Nephron (organoid): ENCODE data around the gene FUT3.
"Not testable (repeated sequence)": the region's sequence is repeated elsewhere in the genome, so short reads cannot be mapped to it uniquely, and the experiment has no call there.

Experiments
- H3K27ac Mint-ChIP-seq, 3 experiments: 2 replicates each; pipeline ENCODE4 v1.8.0; 2020; ENCODE audit warnings: mixed read lengths in 3 of 3, mild to moderate bottlenecking in 2 of 3, moderate library complexity in 1 of 3
- H3K27me3 Mint-ChIP-seq: 2 replicates; pipeline ENCODE4 v1.8.0; 2021; ENCODE audit warnings: low read depth, mild to moderate bottlenecking, moderate library complexity, mixed read lengths
- H3K36me3 Mint-ChIP-seq: 2 replicates; pipeline ENCODE4 v1.8.0; 2020; ENCODE audit warnings: low read depth, mixed read lengths
- H3K4me1 Mint-ChIP-seq: 2 replicates; pipeline ENCODE4 v1.8.0; 2020; ENCODE audit warnings: mixed read lengths
- H3K4me3 Mint-ChIP-seq, 3 experiments: 2 replicates each; pipeline ENCODE4 v1.8.0; 2020; ENCODE audit warnings: mild to moderate bottlenecking in 3 of 3, mixed read lengths in 3 of 3, moderate library complexity in 2 of 3
- H3K9me3 Mint-ChIP-seq: 2 replicates; pipeline ENCODE4 v1.8.0; 2020; ENCODE audit warnings: mixed read lengths
- TF ChIP-seq, protein P1 (sequence below), 3 experiments: fragments of 200-600 bp; sonication (generic); IDR thresholded peaks; one replicate each; pipeline ENCODE4 v1.5.0; 2021; ENCODE audit warnings: antibody characterized with exemption in 3 of 3; ENCODE audit not compliant: unreplicated experiment in 3 of 3

FUT3 gene

DNA sequence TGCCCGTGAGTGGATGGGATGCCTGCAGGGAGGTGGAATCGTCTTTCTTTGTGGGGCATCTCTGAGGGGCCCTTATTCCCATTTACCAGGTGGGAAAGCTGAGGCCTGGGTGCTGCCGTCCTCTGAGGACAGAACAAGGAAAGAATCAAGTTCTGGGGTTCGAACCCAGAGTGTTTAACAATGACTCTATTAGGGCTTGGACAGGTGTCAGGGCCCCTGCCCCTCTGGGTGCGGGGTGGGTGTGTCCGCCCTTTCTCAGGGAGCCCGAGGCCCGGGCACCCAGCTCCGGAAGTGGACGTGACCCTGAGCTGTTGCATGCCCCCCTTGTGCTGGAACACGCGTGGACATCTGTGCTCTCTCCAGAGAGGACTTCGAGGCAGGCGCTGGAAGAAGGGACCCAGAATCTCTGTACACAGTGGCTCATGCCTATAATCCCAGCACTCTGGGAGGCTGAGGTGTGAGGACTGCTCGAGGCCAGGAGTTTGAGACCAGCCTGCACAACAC, 41.6 kb upstream of the FUT3 start:
- H3K27ac Mint-ChIP-seq = no peak overlapping the region
- TF ChIP-seq, protein P1, sequence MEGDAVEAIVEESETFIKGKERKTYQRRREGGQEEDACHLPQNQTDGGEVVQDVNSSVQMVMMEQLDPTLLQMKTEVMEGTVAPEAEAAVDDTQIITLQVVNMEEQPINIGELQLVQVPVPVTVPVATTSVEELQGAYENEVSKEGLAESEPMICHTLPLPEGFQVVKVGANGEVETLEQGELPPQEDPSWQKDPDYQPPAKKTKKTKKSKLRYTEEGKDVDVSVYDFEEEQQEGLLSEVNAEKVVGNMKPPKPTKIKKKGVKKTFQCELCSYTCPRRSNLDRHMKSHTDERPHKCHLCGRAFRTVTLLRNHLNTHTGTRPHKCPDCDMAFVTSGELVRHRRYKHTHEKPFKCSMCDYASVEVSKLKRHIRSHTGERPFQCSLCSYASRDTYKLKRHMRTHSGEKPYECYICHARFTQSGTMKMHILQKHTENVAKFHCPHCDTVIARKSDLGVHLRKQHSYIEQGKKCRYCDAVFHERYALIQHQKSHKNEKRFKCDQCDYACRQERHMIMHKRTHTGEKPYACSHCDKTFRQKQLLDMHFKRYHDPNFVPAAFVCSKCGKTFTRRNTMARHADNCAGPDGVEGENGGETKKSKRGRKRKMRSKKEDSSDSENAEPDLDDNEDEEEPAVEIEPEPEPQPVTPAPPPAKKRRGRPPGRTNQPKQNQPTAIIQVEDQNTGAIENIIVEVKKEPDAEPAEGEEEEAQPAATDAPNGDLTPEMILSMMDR (IDR thresholded peaks at IDR 0.05; ENCODE audit: unreplicated experiment in 3 of 3) = peak in 1 of 3 experiments; percentile 24
- no peaks in the 10 kb centered on the region for H3K9me3 Mint-ChIP-seq
- peaks cover 3% of the 10 kb centered on the region for H3K27me3 Mint-ChIP-seq
- H3K4me1 Mint-ChIP-seq = no peaks in the 10 kb centered on the region
- peaks cover 3% of the 10 kb centered on the region for H3K36me3 Mint-ChIP-seq
- no peak overlapping the region for H3K4me3 Mint-ChIP-seq

DNA sequence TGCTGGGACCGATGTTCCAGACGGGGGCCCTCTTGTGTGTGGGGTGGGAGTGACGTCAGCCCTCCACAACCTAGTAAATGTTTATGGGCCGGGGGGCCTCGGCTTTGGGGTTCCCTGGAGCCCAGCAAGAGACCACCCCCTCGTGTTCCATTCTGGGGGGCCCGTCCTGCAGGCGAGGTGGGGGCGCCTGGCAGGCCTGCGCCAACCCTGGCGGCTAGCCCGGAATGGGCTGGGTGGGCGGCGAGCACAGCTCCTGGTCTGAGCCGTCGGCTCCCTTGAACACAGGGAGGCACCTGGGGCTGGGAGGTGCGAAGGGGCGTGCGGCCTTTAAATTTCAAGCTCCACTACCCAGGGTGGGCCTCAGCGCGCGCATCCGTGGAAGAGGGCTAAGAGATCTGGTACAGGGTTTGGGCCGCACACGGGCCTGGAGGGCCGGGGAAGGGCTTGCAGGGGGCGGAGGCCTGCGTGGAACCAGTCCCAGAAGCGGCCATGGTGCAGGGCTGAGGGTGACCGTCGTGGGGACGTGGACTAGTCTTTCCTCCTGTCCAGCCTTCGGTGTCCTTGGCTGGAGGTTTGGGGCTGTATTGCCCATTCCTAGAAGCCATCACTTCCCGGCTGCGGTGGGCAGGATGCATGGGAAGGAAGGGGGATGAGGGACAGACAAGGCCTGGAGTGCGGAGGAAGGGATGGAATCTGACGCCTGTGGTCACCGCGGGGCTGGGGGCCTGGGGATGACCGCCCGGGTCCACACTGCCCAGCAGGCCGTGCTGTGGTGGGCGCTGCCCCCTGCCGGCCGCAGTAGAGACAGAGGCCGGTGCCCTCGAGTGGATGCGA, 40.9 kb upstream of the FUT3 start:
- TF ChIP-seq, protein P1 (IDR thresholded peaks at IDR 0.05; ENCODE audit: unreplicated experiment in 3 of 3) = peak; percentile 73 to 78 (median 78)
- no peaks in the 10 kb centered on the region for H3K9me3 Mint-ChIP-seq
- H3K27ac Mint-ChIP-seq = no peak overlapping the region
- no peak overlapping the region for H3K4me3 Mint-ChIP-seq
- peaks cover 3% of the 10 kb centered on the region for H3K36me3 Mint-ChIP-seq
- no peaks in the 10 kb centered on the region for H3K4me1 Mint-ChIP-seq
- H3K27me3 Mint-ChIP-seq = peaks cover 3% of the 10 kb centered on the region

DNA sequence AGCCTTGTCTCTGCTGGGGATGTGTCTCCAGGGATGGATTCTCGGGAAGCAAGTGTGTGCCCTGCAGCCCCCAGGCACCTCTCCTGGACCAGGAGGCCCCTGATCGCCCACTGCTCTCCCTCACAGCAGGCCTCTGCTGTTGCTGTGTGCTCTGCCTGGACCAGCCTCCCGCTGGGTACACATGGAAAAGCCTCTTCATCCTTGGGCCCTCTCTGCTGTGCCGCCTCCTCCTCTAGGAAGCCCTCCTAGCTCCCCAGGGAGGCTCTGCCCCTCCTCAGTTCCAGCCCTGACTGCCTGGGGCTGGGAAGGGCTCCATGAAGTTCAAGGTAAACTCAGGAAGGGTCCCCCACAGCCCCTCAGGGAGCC, 40.3 kb upstream of the FUT3 start:
- H3K4me1 Mint-ChIP-seq = no peaks in the 10 kb centered on the region
- no peak overlapping the region for H3K27ac Mint-ChIP-seq
- no peaks in the 10 kb centered on the region for H3K9me3 Mint-ChIP-seq
- no peak overlapping the region for H3K4me3 Mint-ChIP-seq
- TF ChIP-seq, protein P1 (IDR thresholded peaks at IDR 0.05; ENCODE audit: unreplicated experiment in 3 of 3) = no peak
- peaks cover 3% of the 10 kb centered on the region for H3K36me3 Mint-ChIP-seq
- peaks cover 3% of the 10 kb centered on the region for H3K27me3 Mint-ChIP-seq

DNA sequence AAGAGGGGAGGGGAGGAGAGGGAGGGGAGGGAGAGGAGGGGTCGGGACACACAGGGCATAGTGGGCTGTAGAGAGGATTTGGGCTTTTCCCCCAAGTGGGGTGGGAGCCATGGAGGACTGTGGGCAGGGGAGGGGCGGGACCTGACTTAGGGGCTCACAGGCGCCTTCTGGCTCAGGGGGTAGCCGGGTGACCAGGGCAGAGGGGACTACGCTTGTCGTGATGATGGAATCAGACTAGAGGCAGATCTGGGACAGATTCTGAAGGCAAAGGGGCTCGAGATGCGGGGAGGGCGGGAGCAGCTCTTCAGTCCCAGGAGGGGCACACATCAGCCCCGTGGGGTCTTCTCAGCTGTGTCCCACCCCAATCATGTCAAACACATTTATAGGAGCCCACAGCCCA, 38.9 kb upstream of the FUT3 start:
- no peak overlapping the region for H3K4me3 Mint-ChIP-seq
- no peaks in the 10 kb centered on the region for H3K36me3 Mint-ChIP-seq
- H3K4me1 Mint-ChIP-seq = peaks cover 7% of the 10 kb centered on the region
- peak overlapping the region in 1 of 3 experiments; percentile 51 for H3K27ac Mint-ChIP-seq
- TF ChIP-seq, protein P1 (IDR thresholded peaks at IDR 0.05; ENCODE audit: unreplicated experiment in 3 of 3) = no peak
- H3K9me3 Mint-ChIP-seq = no peaks in the 10 kb centered on the region
- H3K27me3 Mint-ChIP-seq = peaks cover 3% of the 10 kb centered on the region

DNA sequence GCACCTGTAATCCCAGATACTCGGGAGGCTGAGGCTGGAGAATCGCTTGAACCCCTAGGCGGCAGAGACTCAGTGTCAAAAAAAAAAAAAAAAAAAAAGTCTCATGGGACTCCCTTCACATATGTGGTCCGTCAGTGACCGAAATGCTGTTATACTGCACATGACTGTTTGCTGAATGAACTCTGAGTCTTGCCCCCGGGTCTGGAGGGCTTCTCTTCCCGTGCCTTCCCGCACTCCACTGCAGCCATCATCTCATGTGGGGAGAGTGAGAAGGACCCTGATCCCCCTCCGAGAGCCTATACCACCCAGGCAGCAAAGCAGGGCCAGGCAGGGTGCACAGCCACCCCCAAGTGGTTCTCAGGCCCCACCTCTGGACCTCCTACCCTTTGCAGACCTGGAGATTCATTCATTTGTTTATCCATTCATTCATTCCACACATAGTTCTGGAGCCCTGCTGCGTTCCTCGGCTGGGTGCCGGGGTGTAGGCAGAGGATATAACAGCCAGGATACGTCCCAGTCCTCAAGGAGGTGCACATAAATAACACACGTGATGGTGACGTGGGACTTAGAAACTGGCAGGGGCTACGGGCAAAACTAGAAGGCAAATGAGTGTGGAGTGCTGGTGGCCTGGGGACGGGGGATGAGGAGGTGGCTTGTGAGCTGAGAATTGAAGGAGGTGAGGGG, 38.2 kb upstream of the FUT3 start:
- Mint-ChIP-seq H3K4me3 (no peak overlapping the region), H3K4me1 (peaks cover 7% of the 10 kb centered on the region), H3K36me3 (no peaks in the 10 kb centered on the region), H3K27me3 (peaks cover 3% of the 10 kb centered on the region), H3K9me3 (no peaks in the 10 kb centered on the region), H3K27ac (peak overlapping the region in 1 of 3 experiments; percentile 51)
- TF ChIP-seq, protein P1 (IDR thresholded peaks at IDR 0.05; ENCODE audit: unreplicated experiment in 3 of 3) = no peak

DNA sequence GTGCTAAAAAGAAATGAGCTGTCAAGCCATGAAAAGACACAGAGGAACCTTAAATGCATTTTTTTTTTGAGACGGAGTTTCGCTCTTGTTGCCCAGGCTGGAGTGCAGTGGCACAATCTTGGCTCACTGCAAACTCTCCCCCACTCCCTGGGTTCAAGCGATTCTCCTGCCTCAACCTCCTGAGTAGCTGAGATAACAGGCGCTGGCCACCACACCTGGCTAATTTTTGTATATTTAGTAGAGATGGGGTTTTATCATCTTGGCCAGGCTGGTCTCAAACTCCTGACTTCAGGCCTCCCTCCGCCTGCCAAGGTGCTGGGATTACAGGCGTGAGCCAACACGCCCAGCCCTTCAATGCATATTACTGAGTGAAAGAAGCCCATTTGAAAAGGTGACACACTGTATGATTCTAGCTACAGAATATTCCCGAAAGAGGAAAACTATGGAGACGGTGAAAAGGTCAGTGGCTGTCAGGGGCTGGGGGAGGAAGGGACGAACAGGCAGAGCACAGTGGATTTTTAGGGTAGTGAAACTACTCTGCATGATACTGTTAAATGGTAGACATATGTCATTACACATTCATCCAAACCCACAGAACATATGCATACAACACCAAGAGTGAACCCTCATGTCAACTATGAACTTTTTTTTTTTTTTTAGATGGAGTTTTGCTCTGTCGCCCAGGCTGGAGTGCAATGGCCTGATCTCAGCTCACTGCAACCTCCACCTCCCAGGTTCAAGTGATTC, 33.0 kb upstream of the FUT3 start:
- H3K27me3 Mint-ChIP-seq, H3K36me3 Mint-ChIP-seq, H3K9me3 Mint-ChIP-seq, H3K4me3 Mint-ChIP-seq: not testable (repeated sequence)
- Mint-ChIP-seq H3K4me1 (peaks cover 26% of the 10 kb centered on the region), H3K27ac (peak overlapping the region in 2 of 3 experiments; percentile 17 to 35)

DNA sequence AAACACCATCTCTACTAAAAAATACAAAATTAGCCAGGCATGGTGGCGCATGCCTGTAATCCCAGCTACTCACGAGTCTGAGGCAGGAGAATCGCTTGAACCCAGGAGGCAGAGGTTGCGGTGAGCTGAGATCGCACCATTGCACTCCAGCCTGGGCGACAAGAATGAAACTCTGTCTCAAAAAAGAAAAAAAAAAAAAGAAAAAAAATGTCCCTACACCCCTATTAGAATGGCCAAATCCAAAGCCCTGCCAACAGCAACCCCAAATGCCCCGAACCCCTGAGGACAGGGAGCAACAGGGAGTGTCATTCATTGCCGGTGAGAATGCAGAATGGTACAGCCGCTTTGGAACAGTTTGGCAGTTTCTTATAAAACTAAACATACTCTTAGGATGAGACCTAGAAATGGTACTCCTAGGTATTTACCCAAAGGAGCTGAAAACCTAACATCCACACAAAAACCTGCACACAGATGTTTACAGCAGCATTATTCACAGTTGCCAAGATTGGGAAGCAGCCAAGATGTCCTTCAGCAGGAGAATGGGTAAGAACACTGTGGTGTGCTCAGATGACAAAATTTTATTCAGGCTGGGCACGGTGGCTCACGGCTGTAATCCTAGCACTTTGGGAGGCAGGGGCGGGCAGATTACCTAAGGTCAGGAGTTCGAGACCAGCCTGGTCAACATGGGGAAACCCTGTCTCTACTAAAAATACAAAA, 32.1 kb upstream of the FUT3 start:
- H3K9me3 Mint-ChIP-seq, H3K27me3 Mint-ChIP-seq, H3K36me3 Mint-ChIP-seq, H3K4me3 Mint-ChIP-seq: not testable (repeated sequence)
- Mint-ChIP-seq H3K27ac (peak overlapping the region; percentile 27 to 93 (median 40)), H3K4me1 (peaks cover 26% of the 10 kb centered on the region)
